ENCODE results near the gene C3orf20.

DNA sequence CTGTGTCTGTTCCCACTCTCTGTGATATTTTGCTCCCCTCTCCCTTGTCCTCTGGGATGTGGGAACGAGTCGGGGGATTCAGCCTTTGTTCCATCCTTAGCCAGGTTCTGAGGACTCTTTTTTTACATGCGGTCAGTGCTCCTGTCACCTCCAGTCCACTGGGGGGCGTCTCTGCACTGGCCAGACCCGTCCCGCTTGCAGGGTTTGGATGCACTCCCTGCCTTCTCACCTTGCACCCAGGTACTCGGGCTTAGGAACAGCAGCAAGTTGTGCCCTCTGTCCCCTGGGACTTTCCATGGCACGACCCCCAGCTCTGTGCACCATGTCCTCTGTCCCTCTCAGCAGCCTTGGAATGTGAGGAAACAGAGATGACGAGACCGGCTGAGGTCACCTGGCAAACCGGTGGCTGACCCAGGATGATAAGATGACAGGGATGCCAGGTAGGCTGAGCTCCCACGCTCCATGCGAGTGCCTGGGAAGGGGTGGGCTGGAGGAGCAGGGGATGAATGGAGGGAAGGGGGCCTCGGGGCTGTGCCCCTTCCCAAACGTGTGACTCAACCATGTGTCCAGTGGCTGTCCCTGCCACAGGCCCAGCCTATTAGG, 116.5 kb downstream of the C3orf20 start:
- TF ChIP-seq POLR2A (IDR thresholded peaks at IDR 0.05; ENCODE audit: low read length) (no peak), GATA1 (IDR thresholded peaks at IDR 0.05; ENCODE audit: low read depth, low read length) (no peak)

All from erythroblast (primary cell).